ENCODE data around the gene FRMPD4. TPM values are rescaled to one million over a fixed set of nuclear protein-coding genes. Genes with fewer than 3 reads are reported as not detected.

Gene FRMPD4
- total and polyA plus RNA-seq, 2 experiments from 2014 or later: 0.60 to 1.5 TPM

GRCh38 chrX:12366440-12366839 is 228.2 kb downstream of the FRMPD4 start:
- DNase-seq (ENCODE audit: low read depth in 1 of 2, low spot score in 1 of 2): no peak
- no peaks in the 10 kb centered on the region for H3K36me3 ChIP-seq
- H3K4me3 ChIP-seq: no peak overlapping the region
- no peaks in the 10 kb centered on the region for H3K4me1 ChIP-seq (ENCODE audit: low read depth)
- no peaks in the 10 kb centered on the region for H3K27me3 ChIP-seq
- H3K27ac ChIP-seq: no peak overlapping the region
- no peaks in the 10 kb centered on the region for H3K9me3 ChIP-seq (ENCODE audit: low read depth)
- no peak for TF ChIP-seq CTCF (IDR thresholded peaks at IDR 0.05; ENCODE audit: low read depth, low read length)

- H3K36me3 ChIP-seq: no peaks in the 10 kb centered on the region
- no peaks in the 10 kb centered on the region for H3K9me3 ChIP-seq (ENCODE audit: low read depth)
- H3K27ac ChIP-seq: no peak overlapping the region
- no peak overlapping the region for H3K4me3 ChIP-seq
- no peak for DNase-seq (ENCODE audit: low read depth in 1 of 2, low spot score in 1 of 2)
- H3K27me3 ChIP-seq: no peaks in the 10 kb centered on the region
- H3K4me1 ChIP-seq (ENCODE audit: low read depth): no peaks in the 10 kb centered on the region
- TF ChIP-seq CTCF (IDR thresholded peaks at IDR 0.05; ENCODE audit: low read depth, low read length): no peak
Measured at GRCh38 chrX:12367254-12367653, 229.0 kb downstream of the FRMPD4 start.

GRCh38 chrX:12370497-12370986 is 232.3 kb downstream of the FRMPD4 start:
- Histone ChIP-seq H3K36me3 (no peaks in the 10 kb centered on the region), H3K9me3 (ENCODE audit: low read depth) (no peaks in the 10 kb centered on the region), H3K27me3 (no peaks in the 10 kb centered on the region), H3K27ac (no peak overlapping the region), H3K4me3 (no peak overlapping the region), H3K4me1 (ENCODE audit: low read depth) (no peaks in the 10 kb centered on the region)
- peak in 1 of 2 donors; percentile 87 for DNase-seq (ENCODE audit: low read depth in 1 of 2, low spot score in 1 of 2)
- TF ChIP-seq CTCF (IDR thresholded peaks at IDR 0.05; ENCODE audit: low read depth, low read length): no peak

- no peaks in the 10 kb centered on the region for H3K9me3 ChIP-seq (ENCODE audit: low read depth)
- H3K36me3 ChIP-seq: no peaks in the 10 kb centered on the region
- no peaks in the 10 kb centered on the region for H3K27me3 ChIP-seq
- H3K27ac ChIP-seq: no peak overlapping the region
- DNase-seq (ENCODE audit: low read depth in 1 of 2, low spot score in 1 of 2): peak in 1 of 2 donors; percentile 65
- H3K4me1 ChIP-seq (ENCODE audit: low read depth): no peaks in the 10 kb centered on the region
- H3K4me3 ChIP-seq: no peak overlapping the region
- no peak for TF ChIP-seq CTCF (IDR thresholded peaks at IDR 0.05; ENCODE audit: low read depth, low read length)
Measured at GRCh38 chrX:12372111-12372510, 233.8 kb downstream of the FRMPD4 start.

- Histone ChIP-seq H3K36me3 (no peaks in the 10 kb centered on the region), H3K27me3 (no peaks in the 10 kb centered on the region), H3K4me1 (ENCODE audit: low read depth) (no peaks in the 10 kb centered on the region), H3K4me3 (no peak overlapping the region), H3K9me3 (ENCODE audit: low read depth) (no peaks in the 10 kb centered on the region), H3K27ac (no peak overlapping the region)
- no peak for DNase-seq (ENCODE audit: low read depth in 1 of 2, low spot score in 1 of 2)
- no peak for TF ChIP-seq CTCF (IDR thresholded peaks at IDR 0.05; ENCODE audit: low read depth, low read length)
Measured at GRCh38 chrX:12374286-12374685, 236.0 kb downstream of the FRMPD4 start.

- no peaks in the 10 kb centered on the region for H3K9me3 ChIP-seq (ENCODE audit: low read depth)
- no peak overlapping the region for H3K4me3 ChIP-seq
- H3K4me1 ChIP-seq (ENCODE audit: low read depth): no peaks in the 10 kb centered on the region
- no peak for TF ChIP-seq CTCF (IDR thresholded peaks at IDR 0.05; ENCODE audit: low read depth, low read length)
- H3K27ac ChIP-seq: no peak overlapping the region
- no peak for DNase-seq (ENCODE audit: low read depth in 1 of 2, low spot score in 1 of 2)
- H3K36me3 ChIP-seq: no peaks in the 10 kb centered on the region
- no peaks in the 10 kb centered on the region for H3K27me3 ChIP-seq
Measured at GRCh38 chrX:12378253-12378652, 240.0 kb downstream of the FRMPD4 start.

Measured in cardiac muscle cell (in vitro differentiated cells and primary cell).